ENCODE results near the gene C1orf226. TPM values are rescaled to one million over a fixed set of nuclear protein-coding genes. Genes with fewer than 3 reads are reported as not detected.

Gene C1orf226
- total RNA-seq, 1 donor = 0.86 TPM

DNA sequence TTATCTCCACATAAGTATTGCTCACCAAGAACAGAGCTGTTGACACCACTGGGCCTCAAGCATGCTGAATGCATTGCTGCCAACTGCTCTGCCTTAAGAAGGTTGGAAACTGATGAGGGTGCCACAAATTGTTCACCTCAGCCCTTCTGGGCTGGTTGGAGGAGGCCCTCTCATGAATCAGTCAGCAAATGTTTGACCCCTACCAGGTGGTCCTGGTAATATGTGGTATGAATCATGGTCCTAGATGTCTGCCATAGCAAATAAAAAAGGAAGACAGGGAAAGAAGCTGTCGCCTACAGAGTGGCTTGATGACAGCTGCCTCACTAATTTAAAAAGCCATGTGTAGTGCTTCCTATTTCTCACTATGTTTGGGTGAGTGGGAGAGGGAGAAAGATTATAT lies 17.0 kb upstream of the C1orf226 start:
- H3K4me3 ChIP-seq (ENCODE audit: low read depth, low read length) = no peak overlapping the region
- TF ChIP-seq, protein P1, sequence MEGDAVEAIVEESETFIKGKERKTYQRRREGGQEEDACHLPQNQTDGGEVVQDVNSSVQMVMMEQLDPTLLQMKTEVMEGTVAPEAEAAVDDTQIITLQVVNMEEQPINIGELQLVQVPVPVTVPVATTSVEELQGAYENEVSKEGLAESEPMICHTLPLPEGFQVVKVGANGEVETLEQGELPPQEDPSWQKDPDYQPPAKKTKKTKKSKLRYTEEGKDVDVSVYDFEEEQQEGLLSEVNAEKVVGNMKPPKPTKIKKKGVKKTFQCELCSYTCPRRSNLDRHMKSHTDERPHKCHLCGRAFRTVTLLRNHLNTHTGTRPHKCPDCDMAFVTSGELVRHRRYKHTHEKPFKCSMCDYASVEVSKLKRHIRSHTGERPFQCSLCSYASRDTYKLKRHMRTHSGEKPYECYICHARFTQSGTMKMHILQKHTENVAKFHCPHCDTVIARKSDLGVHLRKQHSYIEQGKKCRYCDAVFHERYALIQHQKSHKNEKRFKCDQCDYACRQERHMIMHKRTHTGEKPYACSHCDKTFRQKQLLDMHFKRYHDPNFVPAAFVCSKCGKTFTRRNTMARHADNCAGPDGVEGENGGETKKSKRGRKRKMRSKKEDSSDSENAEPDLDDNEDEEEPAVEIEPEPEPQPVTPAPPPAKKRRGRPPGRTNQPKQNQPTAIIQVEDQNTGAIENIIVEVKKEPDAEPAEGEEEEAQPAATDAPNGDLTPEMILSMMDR (IDR thresholded peaks at IDR 0.05; ENCODE audit: insufficient read depth, low read depth, low read length) = no peak
- DNase-seq (ENCODE audit: low read depth) = no peak

DNA sequence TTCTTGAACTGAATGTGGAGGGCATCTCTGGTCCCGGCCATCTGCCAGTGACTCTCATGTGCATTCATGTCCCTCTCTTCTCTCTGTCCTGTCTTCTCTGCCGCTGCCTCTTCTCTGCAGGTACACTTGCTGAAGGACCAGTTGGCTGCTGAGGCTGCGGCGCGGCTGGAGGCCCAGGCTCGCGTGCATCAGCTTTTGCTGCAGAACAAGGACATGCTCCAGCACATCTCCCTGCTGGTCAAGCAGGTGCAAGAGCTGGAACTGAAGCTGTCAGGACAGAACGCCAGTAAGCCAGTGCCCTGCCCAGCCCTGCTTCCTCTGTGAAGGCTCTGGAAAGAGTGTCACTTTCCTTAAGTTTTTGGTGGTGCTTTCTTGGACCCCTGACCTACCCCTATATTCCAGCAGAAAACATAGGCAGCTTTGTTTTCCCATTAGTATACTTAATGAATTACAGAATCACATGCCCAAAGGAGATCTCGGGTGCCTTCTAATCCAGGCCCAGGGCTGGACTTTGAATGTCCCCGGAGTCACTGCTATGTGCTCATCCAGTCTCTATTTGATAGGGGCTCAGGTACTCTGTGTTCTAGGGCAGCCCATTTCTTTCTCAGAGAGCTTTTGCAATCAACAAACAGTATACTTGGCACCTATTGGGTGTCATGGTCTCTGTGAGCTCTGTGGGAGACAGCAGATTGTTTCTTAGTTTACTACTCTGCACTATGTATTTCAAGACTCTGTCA lies 16.1 kb upstream of the C1orf226 start:
- no peak for DNase-seq (ENCODE audit: low read depth)
- no peak overlapping the region for H3K4me3 ChIP-seq (ENCODE audit: low read depth, low read length)
- TF ChIP-seq, protein P1 (IDR thresholded peaks at IDR 0.05; ENCODE audit: insufficient read depth, low read depth, low read length) = no peak

DNA sequence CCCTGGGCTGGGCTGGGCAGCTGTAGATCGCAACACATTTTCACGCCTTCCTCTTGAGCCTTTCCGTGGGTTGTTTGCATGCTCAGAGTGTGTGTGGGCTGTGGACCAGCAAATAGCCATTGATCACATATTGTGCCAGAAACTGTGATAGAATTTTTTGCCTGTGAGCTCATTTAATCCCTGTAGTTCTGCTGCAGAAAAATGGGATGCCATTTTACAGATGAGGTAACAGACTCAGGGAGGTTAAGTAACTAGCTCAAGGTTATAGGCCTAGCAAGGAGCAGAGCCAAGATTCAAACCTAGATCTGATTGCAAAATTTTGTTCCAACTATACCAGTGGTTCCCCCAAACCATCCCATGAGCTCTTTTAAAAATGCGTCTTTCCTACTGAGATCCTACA lies 15.4 kb upstream of the C1orf226 start:
- TF ChIP-seq, protein P1 (IDR thresholded peaks at IDR 0.05; ENCODE audit: insufficient read depth, low read depth, low read length) = no peak
- H3K4me3 ChIP-seq (ENCODE audit: low read depth, low read length) = no peak overlapping the region
- no peak for DNase-seq (ENCODE audit: low read depth)

DNA sequence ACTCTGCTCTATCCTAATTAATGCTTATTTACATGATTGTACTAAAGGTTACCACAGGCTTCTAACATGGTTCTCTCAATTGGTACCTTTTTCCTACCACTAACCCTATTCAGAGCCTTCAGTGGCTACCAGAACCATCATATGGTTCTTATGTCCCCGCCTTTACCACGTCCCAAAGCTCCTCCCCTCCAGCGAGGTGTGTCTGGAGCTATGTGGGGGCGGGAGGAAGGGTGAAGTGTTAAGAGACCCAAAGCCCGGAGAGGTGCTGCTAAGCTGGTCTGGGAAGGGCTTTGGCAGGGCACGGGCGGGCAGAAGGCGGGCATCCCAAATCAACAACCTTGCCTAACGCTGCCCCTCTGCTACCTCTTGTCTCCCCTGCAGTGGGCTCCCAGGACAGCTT lies 14.9 kb upstream of the C1orf226 start:
- no peak for DNase-seq (ENCODE audit: low read depth)
- TF ChIP-seq, protein P1 (IDR thresholded peaks at IDR 0.05; ENCODE audit: insufficient read depth, low read depth, low read length) = no peak
- H3K4me3 ChIP-seq (ENCODE audit: low read depth, low read length) = peak overlapping the region; percentile 73

DNA sequence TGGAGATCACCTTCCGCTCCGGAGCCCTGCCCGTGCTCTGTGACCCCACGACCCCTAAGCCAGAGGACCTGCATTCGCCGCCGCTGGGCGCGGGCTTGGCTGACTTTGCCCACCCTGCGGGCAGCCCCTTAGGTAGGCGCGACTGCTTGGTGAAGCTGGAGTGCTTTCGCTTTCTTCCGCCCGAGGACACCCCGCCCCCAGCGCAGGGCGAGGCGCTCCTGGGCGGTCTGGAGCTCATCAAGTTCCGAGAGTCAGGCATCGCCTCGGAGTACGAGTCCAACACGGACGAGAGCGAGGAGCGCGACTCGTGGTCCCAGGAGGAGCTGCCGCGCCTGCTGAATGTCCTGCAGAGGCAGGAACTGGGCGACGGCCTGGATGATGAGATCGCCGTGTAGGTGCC lies 14.5 kb upstream of the C1orf226 start:
- TF ChIP-seq, protein P1 (IDR thresholded peaks at IDR 0.05; ENCODE audit: insufficient read depth, low read depth, low read length) = no peak
- peak overlapping the region; percentile 73 for H3K4me3 ChIP-seq (ENCODE audit: low read depth, low read length)
- DNase-seq (ENCODE audit: low read depth) = peak; percentile 57

DNA sequence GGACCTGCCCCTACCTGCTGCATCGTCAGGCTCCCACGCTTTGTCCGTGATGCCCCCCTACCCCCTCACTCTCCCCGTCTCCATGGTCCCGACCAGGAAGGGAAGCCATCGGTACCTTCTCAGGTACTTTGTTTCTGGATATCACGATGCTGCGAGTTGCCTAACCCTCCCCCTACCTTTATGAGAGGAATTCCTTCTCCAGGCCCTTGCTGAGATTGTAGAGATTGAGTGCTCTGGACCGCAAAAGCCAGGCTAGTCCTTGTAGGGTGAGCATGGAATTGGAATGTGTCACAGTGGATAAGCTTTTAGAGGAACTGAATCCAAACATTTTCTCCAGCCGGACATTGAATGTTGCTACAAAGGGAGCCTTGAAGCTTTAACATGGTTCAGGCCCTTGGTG lies 13.8 kb upstream of the C1orf226 start:
- TF ChIP-seq, protein P1 (IDR thresholded peaks at IDR 0.05; ENCODE audit: insufficient read depth, low read depth, low read length) = no peak

DNA sequence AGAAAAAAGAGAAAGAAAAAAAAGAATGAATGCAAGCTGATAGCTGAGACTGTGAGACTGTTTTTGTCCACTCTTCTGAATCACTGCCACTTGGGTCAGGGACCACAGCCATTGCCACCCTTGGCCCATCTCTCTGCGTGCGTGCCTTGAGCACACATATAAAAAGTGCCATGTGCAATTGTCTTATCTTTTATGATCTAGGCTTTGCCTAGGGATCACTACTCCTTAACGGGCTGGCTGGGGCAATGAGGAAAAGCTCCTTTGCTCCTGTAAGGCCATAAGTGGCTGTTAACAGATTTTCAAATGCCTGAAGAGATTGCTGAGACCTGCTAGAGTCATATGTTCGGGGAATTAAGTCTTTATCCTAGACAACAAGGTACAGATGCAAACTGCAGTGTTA lies 13.1 kb upstream of the C1orf226 start:
- no peak overlapping the region for H3K4me3 ChIP-seq (ENCODE audit: low read depth, low read length)
- no peak for DNase-seq (ENCODE audit: low read depth)
- TF ChIP-seq, protein P1 (IDR thresholded peaks at IDR 0.05; ENCODE audit: insufficient read depth, low read depth, low read length) = no peak

More for the DNA sequence above, 13.8 kb upstream of the C1orf226 start:
- DNase-seq (ENCODE audit: low read depth) = no peak
- no peak overlapping the region for H3K4me3 ChIP-seq (ENCODE audit: low read depth, low read length)

Measured in fibroblast of villous mesenchyme (primary cell).